ENCODE data around the gene ESYT2. TPM values are rescaled to one million over a fixed set of nuclear protein-coding genes. Genes with fewer than 3 reads are reported as not detected.
A peak's percentile ranks its signal among the peaks of the same experiment; 100 is the strongest.

The ESYT2 gene
- total RNA-seq, 2 donors from 2014 or later, result 60.0 to 75.9 TPM

GRCh38 chr7:158796667-158797066, 32.6 kb downstream of the ESYT2 start:
- Histone ChIP-seq H3K4me3 (no peak overlapping the region), H3K9me3 (no peaks in the 10 kb centered on the region), H3K27me3 (no peaks in the 10 kb centered on the region), H3K36me3 (peaks cover 54% of the 10 kb centered on the region), H3K4me1 (no peaks in the 10 kb centered on the region), H3K27ac (no peak overlapping the region)
- TF ChIP-seq CTCF (IDR thresholded peaks at IDR 0.05), result no peak
- no peak for DNase-seq (ENCODE audit: low spot score)

- H3K4me1 ChIP-seq, result no peaks in the 10 kb centered on the region
- no peaks in the 10 kb centered on the region for H3K27me3 ChIP-seq
- peaks cover 68% of the 10 kb centered on the region for H3K36me3 ChIP-seq
- no peak overlapping the region for H3K27ac ChIP-seq
- TF ChIP-seq CTCF (IDR thresholded peaks at IDR 0.05), result no peak
- H3K9me3 ChIP-seq, result no peaks in the 10 kb centered on the region
- no peak overlapping the region for H3K4me3 ChIP-seq
- no peak for DNase-seq (ENCODE audit: low spot score)
These were observed 34.0 kb downstream of the ESYT2 start for GRCh38 chr7:158795272-158795671.

- TF ChIP-seq CTCF (IDR thresholded peaks at IDR 0.05), result no peak
- Histone ChIP-seq H3K9me3 (no peaks in the 10 kb centered on the region), H3K27me3 (no peaks in the 10 kb centered on the region), H3K36me3 (peaks cover 67% of the 10 kb centered on the region), H3K27ac (no peak overlapping the region), H3K4me3 (no peak overlapping the region), H3K4me1 (no peaks in the 10 kb centered on the region)
- DNase-seq (ENCODE audit: low spot score), result no peak
These were observed 38.2 kb downstream of the ESYT2 start for GRCh38 chr7:158791107-158791506.

GRCh38 chr7:158789842-158790241, 39.5 kb downstream of the ESYT2 start:
- no peak for DNase-seq (ENCODE audit: low spot score)
- Histone ChIP-seq H3K36me3 (peaks cover 55% of the 10 kb centered on the region), H3K27ac (no peak overlapping the region), H3K4me1 (no peaks in the 10 kb centered on the region), H3K27me3 (no peaks in the 10 kb centered on the region), H3K4me3 (no peak overlapping the region), H3K9me3 (no peaks in the 10 kb centered on the region)
- no peak for TF ChIP-seq CTCF (IDR thresholded peaks at IDR 0.05)

GRCh38 chr7:158786898-158787297, 42.4 kb downstream of the ESYT2 start:
- peak overlapping the region; percentile 2 to 91 for H3K27ac ChIP-seq
- peaks cover 40% of the 10 kb centered on the region for H3K36me3 ChIP-seq
- peaks cover 0 to 15% of the 10 kb centered on the region in 2 donors for H3K4me1 ChIP-seq
- no peaks in the 10 kb centered on the region for H3K9me3 ChIP-seq
- TF ChIP-seq CTCF (IDR thresholded peaks at IDR 0.05), result no peak
- no peaks in the 10 kb centered on the region for H3K27me3 ChIP-seq
- H3K4me3 ChIP-seq, result no peak overlapping the region
- DNase-seq (ENCODE audit: low spot score), result no peak

GRCh38 chr7:158784270-158784669, 45.0 kb downstream of the ESYT2 start:
- Histone ChIP-seq H3K4me3 (no peak overlapping the region), H3K36me3 (peaks cover 21% of the 10 kb centered on the region), H3K27ac (peak overlapping the region; percentile 83 to 91), H3K9me3 (no peaks in the 10 kb centered on the region), H3K4me1 (peaks cover 0 to 21% of the 10 kb centered on the region in 2 donors), H3K27me3 (no peaks in the 10 kb centered on the region)
- TF ChIP-seq CTCF (IDR thresholded peaks at IDR 0.05), result no peak
- DNase-seq (ENCODE audit: low spot score), result no peak

Measured in right atrium auricular region (tissue), 2 donors.